ENCODE measurements around the gene SFT2D2.

SFT2D2 gene

DNA sequence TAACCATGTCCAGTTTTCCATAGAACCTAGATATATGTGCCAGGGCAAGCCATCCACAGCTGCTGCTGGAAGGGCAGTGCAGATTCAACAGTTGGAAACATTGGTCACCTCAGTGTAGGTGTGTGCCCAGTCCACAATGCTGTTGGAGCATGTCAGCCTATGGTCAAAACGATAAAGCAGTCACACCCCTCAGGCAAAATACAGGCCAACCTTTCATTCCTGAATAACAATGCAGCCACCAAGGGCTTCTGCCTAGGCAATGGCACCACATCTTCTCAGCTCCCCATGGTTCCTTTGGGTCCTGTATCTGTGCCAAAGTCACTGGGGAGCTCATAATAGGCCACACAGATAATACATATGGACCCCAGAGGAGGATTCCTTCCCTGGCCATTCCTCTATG, 39.8 kb downstream of the SFT2D2 start:
- DNase-seq (ENCODE audit: low read depth): no peak

DNA sequence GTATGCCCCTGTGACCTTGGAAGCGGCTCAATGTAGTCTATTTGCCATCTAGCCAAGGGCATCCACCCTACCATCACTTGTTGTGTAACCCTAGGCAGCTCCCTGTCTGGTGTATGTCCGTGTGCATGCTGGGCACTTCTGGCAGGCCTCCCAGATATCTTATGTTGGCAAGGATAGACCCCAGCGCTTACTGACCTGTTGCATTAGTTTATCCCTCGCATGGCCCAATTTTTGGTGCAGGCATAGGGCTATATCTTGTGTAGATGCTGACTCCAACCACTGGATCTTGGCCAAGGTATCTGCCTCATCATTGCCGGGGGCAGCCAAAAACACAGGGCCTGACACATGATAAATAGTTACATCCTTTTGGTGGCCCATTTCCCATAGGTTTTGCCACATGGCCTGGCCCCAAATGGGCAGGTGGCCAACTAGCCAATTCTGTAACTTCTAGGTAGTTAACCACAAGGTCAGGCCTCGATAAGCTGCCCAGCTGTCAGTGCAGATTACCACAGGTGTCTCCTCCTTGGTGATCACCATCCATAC, 40.9 kb downstream of the SFT2D2 start:
- no peak for DNase-seq (ENCODE audit: low read depth)

DNA sequence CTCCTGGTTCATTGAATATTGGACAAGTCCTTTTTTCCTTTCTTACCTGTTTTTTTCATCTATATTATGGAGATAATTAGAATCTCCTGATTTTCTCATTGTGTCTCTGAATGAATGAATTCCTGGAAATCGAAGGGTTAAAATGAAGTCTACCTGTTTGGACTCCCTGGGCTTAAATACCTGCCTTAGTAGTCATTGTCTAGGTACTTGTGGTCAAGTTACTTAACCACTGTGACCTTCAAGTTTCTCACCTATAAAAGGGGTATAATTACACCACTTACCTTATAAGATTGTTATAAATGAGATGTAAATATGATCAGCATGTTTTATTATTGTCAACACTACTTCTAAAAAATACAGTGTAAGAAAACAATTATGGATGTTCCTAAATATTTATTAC, 45.8 kb downstream of the SFT2D2 start:
- no peak for DNase-seq (ENCODE audit: low read depth)

DNA sequence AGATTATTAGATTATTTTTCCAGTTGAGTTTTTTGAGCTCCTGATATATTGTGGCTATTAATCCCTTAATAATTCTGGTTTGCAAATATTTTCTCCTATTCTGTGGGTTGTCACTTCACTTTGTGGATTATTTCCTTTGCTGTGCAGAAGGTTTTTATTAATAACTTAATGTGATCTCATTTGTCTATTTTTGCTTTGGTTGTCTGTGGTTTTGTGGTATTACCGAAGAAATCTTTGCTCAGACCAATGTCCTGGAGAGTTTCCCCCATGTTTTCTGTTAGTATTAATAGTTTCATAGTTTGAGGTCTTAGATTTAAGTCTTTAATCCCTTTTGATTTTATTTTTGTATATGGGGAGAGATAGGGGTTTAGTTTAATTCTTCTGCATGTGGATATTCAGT, 47.8 kb downstream of the SFT2D2 start:
- DNase-seq (ENCODE audit: low read depth): peak; percentile 28

DNA sequence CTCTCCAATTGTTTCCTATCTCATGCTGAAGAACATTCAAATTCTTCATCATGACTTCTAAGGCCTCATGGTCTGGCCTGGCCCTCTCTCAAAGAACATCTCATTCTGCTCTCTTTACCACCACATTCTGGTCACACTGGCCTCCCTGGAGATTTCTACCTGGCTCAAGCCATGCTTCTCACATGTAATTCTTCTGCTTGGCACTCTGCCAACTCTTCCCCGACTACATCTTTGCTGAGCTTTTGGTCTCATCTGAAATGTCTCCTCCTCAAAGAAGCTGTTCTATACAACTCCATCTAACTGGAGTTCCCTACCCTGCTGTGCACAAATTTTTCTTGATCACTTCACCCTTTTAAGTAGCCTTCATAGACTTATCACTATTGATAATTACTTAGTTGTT, 53.4 kb downstream of the SFT2D2 start:
- DNase-seq (ENCODE audit: low read depth): no peak

DNA sequence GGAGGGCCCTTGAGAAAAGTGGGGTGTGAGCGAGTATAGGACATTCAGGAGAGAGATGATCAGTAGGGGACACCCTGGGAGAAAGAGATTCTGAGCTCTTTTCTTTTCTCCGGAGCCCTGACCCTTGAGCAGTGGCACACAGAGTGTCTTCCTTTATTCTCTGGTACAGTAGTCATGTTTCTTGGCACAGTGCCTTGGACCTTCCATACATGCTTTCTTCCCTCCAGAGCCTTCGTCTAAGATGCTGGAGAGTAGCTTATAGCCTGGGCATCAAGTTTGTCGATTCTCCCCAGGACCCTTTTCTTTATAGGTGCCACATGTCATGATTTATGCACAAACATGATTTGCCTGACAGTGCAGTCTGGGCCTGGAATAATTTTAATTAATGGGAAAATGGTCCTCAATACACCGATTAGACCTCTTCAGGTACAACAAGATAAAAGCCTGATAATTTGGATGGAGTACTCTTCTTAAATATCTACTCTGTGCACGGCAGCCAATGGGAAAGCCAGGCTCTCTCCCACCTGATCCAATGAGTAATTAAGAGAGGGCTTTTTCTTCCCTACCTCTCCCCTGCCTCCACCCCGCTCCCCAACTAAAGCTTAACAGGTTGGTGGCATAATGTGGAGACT, 54.6 kb downstream of the SFT2D2 start, which contains the start of gene TBX19:
TBX19 (plus strand) TSS at position 582 of the 632 bp plus-strand sequence. CDS start 214 bp downstream, outside the sequence.
- DNase-seq (ENCODE audit: low read depth): no peak

DNA sequence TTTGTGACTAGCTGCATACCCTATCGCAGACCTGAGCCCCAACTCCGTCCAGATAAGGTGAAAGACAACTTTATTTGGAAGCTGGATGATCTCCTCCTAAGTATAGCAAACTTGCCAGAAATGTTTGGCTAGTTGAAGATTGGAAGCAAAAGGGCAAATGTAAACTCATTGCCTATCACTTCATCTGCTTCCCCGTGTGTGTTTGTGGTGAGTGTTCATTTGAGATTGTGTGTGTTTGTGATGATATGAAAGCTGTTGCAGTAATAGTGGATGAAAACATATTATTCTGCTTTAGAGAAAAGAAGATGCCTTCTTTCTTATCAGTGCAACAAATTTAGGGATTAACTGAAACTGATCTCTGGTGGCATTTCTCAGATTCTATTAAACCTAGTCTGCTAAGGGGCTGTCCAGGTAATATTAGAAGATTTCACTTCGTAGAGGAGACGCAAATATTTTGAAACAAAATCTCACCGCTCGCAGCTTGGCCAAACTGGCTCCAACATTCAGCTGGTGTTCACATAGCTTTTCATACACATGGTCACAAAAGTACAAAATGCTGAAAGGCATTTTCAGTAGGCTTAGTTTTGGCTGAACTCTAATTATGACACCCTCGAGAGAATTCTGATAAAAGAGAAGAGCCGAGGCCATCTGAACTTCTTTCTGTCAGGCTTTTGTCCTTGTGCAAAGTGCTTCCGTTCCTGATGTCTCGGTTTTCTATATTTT, 56.0 kb downstream of the SFT2D2 start:
- no peak for DNase-seq (ENCODE audit: low read depth)

DNA sequence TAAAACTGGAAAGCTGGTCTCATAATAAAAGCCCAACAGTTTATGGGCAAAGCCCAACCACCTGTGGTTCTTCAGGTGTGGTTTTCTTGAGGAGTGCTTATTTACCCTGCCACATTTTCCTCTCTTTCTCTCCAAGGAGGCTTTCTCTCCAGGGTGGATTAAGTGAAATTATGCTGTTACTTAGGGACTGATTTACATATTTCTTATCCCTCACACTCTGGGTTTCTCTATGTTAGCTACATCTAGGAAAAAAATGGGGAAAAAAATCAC, 59.7 kb downstream of the SFT2D2 start:
- no peak for DNase-seq (ENCODE audit: low read depth)

DNA sequence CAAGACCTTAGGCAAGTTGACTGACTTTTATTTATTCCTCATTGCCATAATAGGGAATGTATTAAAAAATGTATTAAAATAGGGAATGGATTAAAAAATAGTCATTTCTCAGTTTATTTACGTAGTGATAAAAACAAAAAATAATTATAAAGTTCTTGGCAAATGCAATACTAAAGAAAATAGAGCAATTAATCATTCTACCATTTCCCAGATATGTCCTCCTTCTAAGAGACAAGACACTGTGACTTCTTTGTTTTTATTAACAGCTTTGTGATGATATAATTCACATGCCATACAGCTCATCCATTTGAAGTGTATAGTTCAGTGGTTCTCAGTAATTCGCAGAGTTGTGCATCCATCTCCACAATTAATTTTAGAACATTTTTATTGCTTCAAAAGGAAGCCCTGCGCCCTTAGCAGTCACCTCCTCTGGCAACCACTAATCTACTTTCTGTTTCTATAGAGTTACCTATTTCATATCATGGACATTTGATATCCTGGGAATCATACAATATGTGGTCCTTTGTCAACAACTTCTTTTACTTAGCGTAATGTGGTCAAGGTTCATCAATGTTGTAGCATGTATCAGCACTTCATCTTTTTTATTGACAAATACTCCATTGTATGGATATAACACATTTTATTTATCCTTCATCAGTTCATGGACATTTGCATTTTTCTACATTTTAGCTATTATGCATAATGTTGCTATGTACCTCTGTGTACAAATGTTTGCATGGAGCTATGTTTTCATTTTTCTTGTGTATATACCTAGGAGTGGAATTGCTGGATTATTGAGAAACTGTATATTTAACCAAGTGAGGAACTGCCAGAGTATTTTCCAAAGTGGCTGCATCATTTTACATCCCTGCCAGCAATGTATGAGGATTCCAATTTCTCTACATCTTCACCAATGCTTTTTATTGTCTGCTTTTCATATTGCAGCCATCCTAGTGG, 60.4 kb downstream of the SFT2D2 start:
- DNase-seq (ENCODE audit: low read depth): no peak

DNA sequence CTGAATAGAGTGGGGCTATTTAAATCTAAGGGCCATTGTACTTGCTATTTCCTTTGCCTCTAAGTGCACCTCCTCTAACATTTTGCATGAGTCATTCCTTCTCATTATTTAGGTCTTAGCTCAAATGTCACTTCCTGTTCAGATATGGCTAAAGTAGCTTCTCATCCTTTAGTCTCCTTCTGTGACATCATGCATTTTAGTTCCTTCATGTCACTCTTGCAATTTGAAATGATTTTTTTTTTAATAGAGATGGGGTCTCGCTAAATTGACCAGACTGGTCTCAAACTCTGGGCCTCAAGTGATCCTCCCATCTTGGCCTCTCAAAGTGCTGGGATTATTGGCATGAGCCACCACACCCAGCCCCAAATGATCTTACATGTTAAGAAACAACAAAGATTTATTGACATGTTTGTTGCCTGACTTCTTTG, 61.4 kb downstream of the SFT2D2 start:
- peak; percentile 56 for DNase-seq (ENCODE audit: low read depth)

DNA sequence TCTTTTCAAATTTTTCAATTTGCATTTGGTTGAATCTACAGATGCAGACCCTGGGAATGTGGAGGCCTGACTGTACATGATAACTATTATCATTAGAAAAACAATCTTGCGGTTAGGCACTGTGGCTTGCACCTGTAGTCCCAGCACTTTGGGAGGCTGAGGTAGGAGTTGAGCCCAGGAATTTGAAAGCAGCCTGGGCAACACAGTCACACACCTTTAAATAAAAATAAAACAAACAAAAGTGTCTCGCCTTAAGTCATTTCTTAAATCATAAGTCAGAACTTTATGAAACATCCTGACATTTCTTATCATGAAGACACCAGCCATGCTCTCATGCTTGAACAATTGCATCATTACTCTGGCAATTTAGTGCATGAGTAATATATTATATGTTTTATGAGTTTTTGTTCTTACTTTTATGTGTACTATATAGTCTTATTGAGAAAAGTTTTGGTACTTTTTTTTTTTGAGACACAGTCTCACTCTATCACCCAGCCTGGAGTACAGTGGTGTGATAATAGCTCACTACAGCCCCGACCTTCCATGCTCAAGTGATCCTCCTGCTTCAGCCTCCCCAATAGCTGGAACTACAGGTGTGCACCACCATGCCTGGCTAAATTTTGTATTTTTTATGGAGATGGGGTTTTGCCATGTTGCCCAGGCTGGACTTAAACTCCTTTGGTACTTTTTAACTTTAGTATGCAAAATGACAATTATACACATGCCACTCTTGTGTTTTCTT, 62.7 kb downstream of the SFT2D2 start:
- peak; percentile 86 for DNase-seq (ENCODE audit: low read depth)

DNA sequence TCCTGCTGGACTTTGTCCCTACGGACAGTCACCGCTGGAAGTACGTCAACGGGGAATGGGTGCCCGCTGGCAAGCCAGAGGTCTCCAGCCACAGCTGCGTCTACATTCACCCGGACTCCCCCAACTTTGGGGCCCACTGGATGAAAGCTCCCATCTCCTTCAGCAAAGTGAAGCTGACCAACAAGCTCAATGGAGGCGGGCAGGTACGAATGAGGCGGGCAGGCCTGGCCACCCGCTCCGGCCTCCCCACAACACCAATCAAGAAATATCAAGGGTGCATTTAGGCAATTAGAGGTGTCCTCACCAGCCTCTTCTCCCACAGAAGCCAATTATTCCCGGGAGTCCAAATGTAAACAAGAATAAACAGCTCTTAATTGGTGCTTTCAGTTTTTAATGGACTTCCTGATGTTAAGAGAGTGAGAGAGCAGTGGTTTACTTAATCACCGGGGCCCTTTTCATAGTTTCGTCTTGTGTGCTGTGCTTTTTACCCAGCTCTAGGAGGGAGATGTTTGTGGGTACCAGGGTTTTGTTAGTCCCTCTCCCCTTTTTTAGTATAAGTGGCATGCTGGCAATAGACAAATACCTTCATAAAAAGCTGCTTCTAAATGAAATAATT, 65.5 kb downstream of the SFT2D2 start:
- no peak for DNase-seq (ENCODE audit: low read depth)

DNA sequence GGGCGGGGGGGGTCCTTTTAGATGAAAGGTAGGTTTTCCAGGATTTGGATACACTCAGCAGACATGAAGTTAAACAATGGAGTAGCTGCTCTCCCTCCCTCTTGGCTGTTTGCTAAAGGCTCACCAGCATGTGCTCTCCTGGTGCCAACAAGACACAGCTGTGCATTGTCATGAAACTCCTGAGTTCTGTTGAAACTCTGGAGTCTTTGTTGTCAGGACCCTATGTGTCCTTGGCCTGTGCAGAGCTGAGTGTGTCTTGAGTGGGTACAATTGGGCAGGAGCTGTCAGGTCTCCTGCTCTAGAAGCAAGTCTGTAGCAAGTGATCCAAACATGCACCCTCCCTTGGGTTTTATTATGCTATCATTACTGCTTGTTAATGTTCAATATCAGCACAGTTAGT, 67.6 kb downstream of the SFT2D2 start:
- DNase-seq (ENCODE audit: low read depth): no peak

DNA sequence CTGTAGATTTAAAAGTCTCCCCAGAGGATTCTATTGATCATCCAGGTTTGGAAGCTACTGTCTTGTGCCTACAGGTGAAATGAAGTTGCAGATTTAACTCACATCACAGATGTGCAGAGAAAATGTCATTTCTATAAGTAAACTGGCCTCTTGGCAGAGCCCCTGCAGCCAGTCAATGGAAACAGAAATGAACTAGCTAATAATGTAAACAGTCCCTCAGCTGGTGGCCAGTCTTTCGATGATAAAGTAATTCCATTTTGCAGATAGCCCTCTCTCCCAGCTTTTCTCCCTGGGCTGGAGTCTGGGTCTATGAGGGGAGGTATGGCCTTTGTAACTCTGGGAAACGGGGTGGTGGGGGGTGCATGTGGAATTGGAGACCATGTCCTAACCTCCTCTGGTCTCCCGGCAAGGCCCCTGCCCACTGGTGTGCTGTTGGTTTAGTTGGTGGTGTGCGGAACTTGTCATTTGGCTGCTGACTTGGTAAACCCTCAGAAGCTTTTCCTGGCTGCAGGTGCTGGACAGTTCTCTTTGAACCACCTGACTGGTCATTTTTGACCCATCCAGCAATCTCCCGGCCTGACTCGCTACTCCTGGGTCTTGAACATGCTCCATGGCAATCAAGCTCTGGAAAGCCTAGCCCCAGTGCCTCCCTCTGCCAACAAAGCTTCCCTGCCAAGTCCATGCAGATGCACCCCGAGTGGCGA, 69.8 kb downstream of the SFT2D2 start:
- no peak for DNase-seq (ENCODE audit: low read depth)

DNA sequence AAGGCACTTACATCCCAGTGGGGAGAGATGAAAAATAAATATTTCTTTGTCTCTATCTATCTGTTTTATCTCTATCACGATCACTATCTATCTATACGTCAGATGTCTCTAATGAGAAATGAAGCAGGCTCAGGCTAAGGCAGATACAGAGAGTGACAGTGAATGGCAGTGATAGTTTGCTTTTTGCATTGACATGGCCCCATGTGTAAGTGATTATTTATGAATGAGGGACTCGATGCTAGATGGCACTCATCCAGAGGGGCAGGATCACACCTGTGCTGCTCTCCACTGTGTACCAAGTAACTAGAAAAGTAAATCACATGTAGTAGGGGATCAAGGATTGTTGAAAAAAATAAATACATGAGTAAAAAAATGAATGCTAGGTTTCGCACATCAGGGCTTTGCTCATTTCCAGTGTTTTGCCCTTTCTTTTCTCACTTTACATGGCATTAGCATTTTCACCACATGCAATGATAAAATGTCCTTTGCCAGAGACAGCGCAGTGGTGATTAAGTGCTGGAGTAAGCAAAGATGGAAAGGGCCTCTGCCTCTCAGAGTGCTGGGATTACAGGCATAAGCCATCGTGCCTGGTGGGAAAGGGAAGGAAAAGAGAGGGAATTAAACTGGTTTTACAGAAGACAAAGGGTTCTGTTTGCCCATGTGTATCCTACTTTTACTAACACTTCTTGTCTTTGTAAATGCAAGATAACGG, 71.4 kb downstream of the SFT2D2 start:
- DNase-seq (ENCODE audit: low read depth): peak; percentile 13

DNA sequence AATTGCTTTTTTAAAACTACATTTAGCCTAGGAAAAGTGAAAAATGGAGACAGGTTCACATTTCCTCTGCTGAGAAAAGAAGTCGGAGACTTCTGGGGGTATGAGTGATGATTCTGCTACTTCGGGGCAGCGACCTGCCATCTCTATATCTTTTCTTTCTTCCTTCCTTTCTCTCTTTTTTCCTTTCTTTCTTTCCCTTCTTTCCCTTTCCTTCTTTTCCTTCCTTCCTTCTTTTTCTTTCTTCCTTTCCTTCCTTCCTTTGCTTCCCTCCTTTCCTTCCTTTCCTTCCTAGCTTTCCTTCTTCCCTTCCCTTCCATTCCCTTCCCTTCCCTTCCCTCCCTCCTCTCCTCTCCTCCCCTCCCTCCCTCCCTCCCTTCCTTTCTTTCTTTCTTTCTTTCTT, 72.6 kb downstream of the SFT2D2 start:
- no peak for DNase-seq (ENCODE audit: low read depth)

DNA sequence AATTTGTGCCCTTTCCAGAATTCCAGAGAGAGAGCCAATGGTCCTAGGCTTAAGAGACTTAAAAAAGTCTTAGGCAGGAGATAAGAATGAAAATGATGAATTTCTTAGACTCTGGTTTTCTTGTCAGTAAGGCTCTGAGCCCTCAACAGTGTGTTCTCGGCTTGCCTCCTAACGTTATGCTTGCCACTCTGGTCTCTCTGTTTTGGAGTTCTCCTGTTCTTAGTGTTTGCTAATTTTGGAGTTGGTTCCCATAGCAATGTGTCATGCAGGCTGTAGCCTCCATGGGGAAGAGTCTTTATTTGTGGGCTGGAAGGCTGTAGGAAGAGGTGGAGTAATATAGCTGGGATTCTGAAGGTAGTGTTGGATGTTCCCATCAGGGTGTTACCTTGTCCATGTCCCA, 74.8 kb downstream of the SFT2D2 start:
- no peak for DNase-seq (ENCODE audit: low read depth)

DNA sequence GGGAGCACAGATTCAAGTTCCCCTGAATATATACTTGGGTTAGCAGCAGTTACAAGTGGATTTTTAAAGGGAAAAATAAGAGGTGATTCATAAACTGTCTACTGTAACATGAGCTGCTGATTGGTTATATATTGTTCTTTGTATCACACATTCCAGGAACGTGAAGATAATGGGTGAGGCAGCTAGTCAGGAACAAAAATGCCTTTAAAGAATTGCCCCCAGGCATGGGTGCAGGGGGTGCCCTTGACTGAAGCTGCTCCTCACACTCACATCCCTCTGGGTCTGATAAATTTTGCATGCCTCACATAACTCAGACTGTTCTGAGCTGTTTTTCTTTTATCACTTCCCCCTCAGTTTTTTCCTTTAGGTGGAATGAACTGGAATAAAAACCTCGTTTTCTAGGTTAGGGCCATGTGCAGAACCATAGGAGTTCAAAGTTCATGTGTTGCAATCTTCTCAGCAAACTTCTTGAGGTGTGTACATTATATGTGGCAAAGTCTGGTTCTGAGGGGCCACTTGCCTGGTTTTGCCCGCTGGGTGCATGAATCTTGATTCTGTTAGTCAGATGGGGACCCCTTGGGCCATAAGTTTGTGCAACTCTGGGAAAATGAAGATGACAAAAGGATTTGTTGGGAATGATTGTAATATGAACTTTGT, 76.0 kb downstream of the SFT2D2 start:
- DNase-seq (ENCODE audit: low read depth): peak; percentile 59
